Endothelial cell of hepatic sinusoid (primary cell): Measurements from ENCODE around the gene RDH5.

Experiments used
- in situ Hi-C: cut with HindIII; loops from 2 replicates; pipeline ENCODE4 v1.10.0; 2017; ENCODE audit warnings: low sequenced_read_pairs

RDH5 gene

GRCh38 chr12:55711786-55712553 is 8.2 kb upstream of the RDH5 start:
- in situ Hi-C loops: no loop called here

DNA sequence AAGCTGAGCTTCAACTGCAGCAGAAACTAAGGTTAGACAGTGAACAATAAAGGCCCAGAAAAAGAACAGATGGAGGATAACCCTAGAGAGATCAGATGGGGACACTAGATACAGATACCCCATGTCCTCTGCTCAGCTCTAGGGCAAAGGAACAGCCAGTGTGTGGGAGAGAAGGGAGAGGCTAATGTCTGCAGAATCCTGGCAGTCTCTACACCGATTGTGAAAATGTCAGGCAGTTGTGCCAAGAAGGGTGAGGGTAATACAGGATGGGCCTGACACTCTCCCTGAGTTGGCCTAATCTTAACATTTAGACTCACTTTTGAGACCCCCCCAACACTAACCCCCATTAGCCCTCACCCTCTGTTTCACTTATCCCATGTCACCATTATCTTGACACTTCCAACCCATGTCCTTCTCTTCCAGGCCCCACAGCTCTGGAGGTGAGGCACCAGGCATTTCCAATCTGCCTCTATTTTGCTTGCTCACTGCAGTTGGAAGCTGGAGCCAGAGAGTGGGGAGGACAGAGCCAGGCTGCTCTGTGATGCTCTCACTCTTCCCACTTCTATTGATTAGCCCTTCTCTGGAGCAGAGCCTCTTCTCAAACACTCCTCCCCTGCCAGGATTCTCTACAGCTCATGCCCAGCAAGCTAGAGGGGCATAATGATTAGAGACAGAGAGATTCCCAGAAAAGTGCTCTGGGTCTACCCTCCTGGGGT is 7.3 kb upstream of the RDH5 start:
- in situ Hi-C loops: no loop called here

DNA sequence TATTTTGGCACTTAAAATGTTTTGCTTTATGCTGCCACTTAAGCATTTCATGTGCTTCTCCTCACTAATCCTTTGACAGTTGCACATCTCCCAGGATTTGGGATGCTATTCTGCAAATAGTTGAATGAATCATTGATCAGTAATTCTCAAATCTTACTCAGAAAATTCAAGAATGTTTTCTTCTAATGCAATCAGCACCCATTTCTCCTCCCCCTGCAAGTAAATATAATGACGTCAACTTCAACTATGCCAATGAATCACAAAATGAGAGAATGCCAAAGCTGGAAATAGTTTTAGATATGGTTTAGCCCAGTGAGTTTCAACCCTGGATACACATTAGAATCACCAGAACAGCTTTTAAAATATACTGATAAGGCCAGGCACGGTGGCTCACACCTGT is 6.5 kb upstream of the RDH5 start:
- in situ Hi-C loops: no loop called here

DNA sequence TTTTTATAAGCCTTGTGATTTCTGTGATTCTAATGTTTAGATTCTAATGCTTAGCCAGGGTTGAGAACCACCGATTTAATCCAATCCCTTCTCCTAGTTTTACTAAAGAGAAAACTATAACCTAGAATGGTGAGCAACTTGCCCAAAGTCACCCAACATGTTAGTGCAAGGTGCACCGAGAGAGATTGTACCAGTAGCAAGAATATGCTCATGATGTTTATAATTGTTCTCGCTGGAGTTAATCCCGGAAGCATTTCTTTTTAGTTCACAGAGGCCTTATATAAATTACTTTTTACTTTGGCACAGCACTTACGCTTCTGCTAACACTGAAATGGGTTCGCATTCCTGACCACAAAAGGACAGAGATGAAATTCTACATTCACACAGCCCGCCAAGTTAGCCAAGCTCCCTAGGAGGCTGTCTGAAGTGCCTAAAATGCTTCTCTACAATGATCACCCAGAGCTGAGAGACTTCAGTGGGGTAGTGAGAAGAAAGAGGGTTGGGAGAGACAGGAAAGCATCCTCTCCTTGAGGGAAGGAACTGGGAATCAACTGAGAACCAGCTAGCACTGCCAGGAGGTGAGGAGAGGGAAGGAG is 4.9 kb upstream of the RDH5 start:
- in situ Hi-C loops: no loop called here

DNA sequence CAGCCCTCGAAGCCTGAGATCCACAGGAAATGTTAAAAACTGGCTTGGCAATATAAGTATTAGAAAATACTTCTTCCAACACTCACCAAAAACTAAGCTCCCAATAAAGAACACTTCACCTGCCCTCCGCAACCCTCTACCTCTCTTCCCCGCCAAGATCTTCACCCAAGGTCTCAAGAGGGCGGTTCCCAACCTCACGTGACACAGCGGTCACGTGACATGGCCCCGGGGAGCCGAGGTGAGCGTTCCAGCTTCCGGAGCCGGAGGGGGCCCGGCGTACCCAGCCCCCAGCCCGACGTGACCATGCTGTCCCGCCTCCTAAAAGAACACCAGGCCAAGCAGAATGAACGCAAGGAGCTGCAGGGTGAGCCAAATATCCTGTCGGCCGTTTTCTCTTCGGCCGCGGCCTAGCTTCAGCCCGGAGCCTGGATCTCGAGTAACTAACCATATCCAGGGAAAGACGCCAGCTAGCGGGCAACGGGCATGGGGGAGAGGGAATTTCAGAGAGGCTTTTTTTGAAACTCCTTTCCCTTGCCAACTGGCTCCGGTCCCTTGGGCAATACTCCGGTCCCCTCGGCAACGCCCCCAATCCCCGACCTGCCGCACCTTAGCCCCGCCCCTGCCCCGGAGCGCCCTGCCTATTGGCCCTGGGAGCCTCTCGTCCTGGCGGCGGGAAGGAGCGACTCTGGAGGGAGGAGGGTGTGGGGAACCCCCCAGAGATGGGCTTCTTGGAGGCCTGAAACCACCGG is 4.2 kb upstream of the RDH5 start, which contains the start of gene BLOC1S1:
BLOC1S1 (plus strand) TSS at position 214 of the 749 bp plus-strand sequence; CDS start at position 220, 6 bp downstream.
- in situ Hi-C loops: no loop called here

DNA sequence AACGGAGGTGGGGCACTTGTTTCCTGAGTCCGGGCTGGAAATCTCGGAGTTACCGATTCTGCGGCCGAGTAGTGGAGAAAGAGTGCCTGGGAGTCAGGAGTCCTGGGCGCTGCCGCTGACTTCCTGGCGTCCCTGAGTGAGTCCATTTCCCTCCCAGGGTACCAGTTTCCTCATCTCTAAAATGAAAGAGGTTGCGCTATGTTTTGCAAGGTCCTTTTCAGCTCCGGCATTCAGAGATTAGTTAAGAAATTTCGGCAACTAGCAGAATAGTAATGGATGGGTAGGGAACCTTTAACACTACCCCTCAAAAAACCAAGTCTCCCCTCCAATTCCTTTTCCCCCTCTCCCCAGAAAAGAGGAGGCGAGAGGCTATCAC is 3.6 kb upstream of the RDH5 start:
- in situ Hi-C loops: no loop called here

- in situ Hi-C loops: no loop called here
These were observed 2.9 kb upstream of the RDH5 start for GRCh38 chr12:55717011-55718007.

GRCh38 chr12:55718015-55718414 is 2.2 kb upstream of the RDH5 start:
- in situ Hi-C loops: no loop called here

GRCh38 chr12:55718624-55719275 is 1.4 kb upstream of the RDH5 start:
- in situ Hi-C loops: no loop called here

DNA sequence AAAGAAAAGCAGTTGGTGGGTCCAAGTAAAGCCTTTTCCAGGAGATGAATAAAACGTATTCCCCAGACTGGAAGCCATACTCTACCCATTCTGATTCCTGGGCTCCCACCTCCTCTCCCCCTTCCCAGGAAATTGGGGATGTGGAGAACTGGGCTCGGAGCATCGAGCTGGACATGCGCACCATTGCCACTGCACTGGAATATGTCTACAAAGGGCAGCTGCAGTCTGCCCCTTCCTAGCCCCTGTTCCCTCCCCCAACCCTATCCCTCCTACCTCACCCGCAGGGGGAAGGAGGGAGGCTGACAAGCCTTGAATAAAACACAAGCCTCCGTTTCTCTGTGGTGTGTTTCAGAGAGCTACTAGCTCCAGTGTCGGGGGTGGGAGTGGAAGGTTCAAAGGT is 822 bp upstream of the RDH5 start:
- in situ Hi-C loops: no loop called here

GRCh38 chr12:55720894-55721444 is 776 bp downstream of the RDH5 start:
- in situ Hi-C loops: no loop called here

GRCh38 chr12:55721601-55722213 is 1.5 kb downstream of the RDH5 start:
- in situ Hi-C loops: no loop called here

DNA sequence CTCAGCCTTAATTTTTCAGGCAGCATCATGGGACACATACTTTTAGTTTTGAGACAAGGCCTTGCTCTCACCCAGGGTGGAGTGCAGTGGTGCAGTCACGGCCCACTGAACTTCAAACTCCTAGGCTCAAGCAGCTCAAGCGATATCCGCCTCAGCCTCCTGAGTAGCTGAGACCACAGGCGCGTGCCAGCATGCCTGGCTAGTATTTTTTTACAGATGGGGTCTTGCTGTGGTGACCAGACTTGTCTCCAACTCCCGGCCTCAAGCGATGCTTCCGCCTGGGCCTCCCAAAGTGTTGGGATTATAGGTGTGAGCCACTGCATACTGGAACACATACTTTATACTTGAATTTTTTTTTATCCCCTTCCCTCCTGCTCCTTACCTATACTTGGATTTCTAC is 2.8 kb downstream of the RDH5 start:
- in situ Hi-C loops: no loop called here

DNA sequence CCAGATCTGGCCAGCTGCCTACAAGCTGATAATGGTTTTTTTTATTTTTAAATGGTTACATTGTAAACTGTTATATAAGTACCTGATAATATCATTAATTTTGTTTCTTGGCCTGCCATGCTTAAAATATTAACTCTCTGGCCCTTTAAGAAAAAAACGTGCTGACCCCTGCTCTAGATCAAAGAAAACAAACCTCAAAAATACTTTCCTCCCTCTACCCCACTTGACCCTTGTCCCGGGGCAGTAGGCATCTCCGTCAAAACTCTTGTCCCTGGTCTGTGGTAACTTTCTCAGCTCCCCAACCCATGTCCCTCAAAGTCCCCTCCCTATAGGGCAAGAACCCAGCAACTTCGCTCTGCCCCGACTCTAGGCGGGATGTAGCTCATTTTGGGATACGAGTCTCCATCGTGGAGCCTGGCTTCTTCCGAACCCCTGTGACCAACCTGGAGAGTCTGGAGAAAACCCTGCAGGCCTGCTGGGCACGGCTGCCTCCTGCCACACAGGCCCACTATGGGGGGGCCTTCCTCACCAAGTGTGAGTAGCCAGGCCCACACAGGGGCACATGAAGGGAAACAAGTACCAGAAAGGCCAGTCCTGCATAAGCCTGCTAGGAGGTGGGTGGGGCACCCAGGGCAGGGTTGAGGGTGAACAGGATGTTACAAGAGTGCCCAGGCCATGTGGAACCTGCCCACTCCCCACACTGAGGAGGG is 3.5 kb downstream of the RDH5 start:
- in situ Hi-C loops: no loop called here

DNA sequence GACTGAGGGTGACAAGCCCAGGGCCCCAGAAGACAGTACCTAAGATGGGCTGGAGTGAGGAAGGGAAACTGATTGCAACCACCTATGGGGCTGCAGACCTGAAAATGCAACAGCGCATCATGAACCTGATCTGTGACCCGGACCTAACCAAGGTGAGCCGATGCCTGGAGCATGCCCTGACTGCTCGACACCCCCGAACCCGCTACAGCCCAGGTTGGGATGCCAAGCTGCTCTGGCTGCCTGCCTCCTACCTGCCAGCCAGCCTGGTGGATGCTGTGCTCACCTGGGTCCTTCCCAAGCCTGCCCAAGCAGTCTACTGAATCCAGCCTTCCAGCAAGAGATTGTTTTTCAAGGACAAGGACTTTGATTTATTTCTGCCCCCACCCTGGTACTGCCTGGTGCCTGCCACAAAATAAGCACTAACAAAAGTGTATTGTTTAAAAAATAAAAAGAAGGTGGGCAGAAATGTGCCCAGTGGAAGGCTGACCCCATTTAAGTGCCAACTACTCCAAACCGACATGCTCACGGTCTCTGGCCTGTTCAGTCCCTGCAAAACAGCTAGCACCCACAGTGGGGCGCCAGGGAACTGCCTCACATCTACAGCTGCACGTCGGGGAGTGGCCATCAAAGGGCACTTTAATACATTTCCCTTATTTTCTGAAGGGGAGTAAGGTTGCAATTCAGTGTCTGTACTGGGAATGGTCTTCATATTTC is 4.2 kb downstream of the RDH5 start:
- in situ Hi-C loops: no loop called here

DNA sequence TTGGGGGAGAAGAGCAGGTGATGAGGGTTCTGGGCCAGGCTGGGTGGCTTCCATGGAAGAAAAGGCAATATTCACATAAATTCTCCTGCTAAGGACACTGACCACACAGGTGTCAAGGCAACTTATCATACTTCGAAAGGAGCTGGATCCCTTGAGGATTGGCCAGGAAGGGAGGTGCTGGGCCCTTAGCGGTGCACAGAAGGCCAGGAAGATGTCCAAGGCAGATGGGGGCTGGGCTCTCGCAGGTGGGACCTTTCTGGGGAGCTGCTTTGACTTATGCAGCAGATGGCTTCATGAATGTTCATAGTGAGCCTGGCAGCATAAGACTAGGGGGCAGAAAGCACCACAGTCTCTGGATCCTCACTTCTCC is 4.7 kb downstream of the RDH5 start:
- in situ Hi-C loops: no loop called here

- in situ Hi-C loops: no loop called here
These were observed 5.4 kb downstream of the RDH5 start for GRCh38 chr12:55725556-55725955.

DNA sequence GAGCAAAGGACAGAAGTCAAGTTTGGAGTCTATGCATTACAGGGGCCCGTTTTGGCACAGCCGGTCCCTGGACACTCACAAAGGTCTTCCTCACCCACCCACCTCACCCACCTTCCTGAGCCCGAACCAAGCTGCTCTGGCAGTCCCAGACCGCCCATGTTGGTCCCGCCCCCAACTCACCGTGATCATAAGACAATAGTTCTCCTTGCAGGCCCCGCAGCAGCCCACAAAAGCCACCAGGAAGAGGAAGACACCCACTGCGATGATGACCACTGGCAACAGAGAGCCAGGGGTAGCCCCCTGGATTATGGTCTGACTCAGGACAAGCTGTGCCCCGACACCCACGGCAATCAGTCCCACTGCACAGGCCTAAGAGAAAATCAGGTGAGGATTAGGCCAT is 6.8 kb downstream of the RDH5 start:
- in situ Hi-C loops: no loop called here
